ACC112 (cell line): Measurements from ENCODE around the gene ADH1B.
"Not testable (repeated sequence)": the region's sequence is repeated elsewhere in the genome, so short reads cannot be mapped to it uniquely, and the experiment has no call there.

Experiments used
- H2AFZ ChIP-seq: fragments of 200-600 bp; sonication (generic); one replicate; pipeline ENCODE4 v1.6.0; 2017; ENCODE audit warnings: antibody characterized with exemption, low read length; ENCODE audit not compliant: unreplicated experiment
- H3K27ac ChIP-seq: fragments of 200-600 bp; sonication (generic); 2 replicates; pipeline ENCODE4 v1.5.1; 2014; ENCODE audit warnings: low read depth, mild to moderate bottlenecking, antibody characterized with exemption, low read length, moderate library complexity
- H3K27me3 ChIP-seq: fragments of 200-600 bp; sonication (generic); 2 replicates; pipeline ENCODE4 v1.6.1; 2014; ENCODE audit warnings: mild to moderate bottlenecking, antibody characterized with exemption, low read length, moderate library complexity, mixed read lengths; ENCODE audit not compliant: insufficient read depth
- H3K36me3 ChIP-seq: fragments of 200-600 bp; sonication (generic); 2 replicates; pipeline ENCODE4 v1.6.1; 2016; ENCODE audit warnings: mild to moderate bottlenecking, antibody characterized with exemption, low read length, moderate library complexity, mixed read lengths; ENCODE audit not compliant: insufficient read depth
- H3K4me1 ChIP-seq: fragments of 200-600 bp; sonication (generic); one replicate; pipeline ENCODE4 v1.6.1; 2016; ENCODE audit warnings: low read length, mixed read lengths; ENCODE audit not compliant: insufficient read depth, unreplicated experiment, control insufficient read depth
- H3K4me3 ChIP-seq: fragments of 200-600 bp; sonication (generic); 2 replicates; pipeline ENCODE4 v1.5.1; 2014; ENCODE audit warnings: mild to moderate bottlenecking, low read depth, low read length
- H3K79me2 ChIP-seq: fragments of 200-600 bp; sonication (generic); one replicate; pipeline ENCODE4 v1.6.0; 2016; ENCODE audit warnings: low read length; ENCODE audit not compliant: control insufficient read depth, unreplicated experiment, insufficient read depth

The ADH1B gene

DNA sequence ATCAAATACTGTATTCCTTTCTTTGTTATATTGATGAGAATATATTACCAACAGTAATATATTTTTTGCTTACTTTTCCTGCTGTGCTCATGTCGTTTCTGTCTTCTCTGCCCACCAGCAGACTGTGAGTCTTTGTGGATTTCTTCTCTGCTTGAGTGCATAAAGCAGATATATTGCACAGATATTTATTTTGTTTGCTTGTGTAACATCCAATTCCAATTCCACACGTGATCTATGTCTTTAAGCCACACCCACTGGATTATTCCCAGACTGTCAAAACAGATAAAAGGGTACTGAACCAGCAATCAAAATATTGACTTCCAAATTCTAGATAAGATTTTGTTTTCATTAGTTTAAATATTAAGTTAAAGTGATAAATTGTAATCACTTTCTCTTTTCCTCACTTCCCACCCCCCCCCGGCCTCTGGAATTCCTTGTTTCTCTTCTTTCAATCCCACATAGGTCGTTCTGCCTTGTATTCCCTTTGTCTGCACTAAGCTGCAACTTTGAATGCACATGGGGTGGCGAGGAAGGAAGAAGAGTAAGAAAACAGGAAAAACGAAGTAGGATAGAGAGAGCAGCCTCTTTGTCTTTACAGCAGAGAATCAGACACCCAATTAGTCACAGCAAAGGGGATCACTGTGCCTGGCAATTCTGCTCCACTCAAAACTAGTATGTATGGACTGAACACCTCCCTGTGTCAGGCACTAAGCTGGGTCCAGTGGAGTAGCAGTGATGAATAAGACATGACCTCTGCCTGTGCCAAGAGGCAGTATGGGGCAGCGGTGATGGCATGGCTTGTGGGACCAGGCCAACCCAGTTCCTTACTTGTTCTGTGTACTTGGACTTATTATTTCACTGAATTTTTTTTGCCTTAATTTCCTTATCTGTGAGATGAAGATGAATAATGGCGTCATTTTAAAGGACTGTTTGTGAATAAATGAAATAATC lies at the start of gene ADH1B:
ADH1B (minus strand) TSS at position 161 of the 951 bp plus-strand sequence; CDS start at position 91, 70 bp downstream.
- Histone ChIP-seq H3K27me3 (no peaks in the 10 kb centered on the region), H2AFZ (no peak within 1 kb of the TSS), H3K4me3 (no peak within 1 kb of the TSS), H3K79me2 (no peaks in the 10 kb centered on the region), H3K36me3 (no peaks in the 10 kb centered on the region), H3K4me1 (no peaks in the 10 kb centered on the region), H3K27ac (no peak within 1 kb of the TSS)

DNA sequence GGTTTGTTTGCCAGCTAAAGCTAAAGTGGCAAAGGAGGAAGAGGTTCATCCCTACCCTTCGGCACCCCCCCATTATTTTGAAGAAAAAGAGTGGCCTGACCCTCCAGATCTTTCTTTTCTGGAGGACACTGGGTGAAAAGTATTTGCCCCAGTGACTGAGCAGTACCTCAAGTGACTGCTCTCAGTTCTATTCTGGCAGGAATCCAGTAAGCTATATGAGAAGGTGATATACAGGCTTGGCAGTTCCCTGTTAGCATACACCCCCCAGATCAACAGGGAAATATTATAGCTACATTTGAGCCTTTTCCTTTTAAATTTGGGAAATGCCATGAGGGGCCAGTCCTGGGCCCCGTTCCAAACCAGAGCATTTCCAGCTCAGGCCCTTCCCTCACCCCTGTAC lies 46.6 kb upstream of the ADH1B start:
- H3K36me3 ChIP-seq, H3K27ac ChIP-seq: not testable (repeated sequence)

GRCh38 chr4:99366491-99366890 lies 45.3 kb upstream of the ADH1B start:
- H3K79me2 ChIP-seq, result no peaks in the 10 kb centered on the region
- no peak overlapping the region for H3K27ac ChIP-seq
- H3K27me3 ChIP-seq, result no peaks in the 10 kb centered on the region
- no peak overlapping the region for H2AFZ ChIP-seq
- no peaks in the 10 kb centered on the region for H3K4me1 ChIP-seq
- H3K4me3 ChIP-seq, result no peak overlapping the region
- no peaks in the 10 kb centered on the region for H3K36me3 ChIP-seq

More for the DNA sequence above, 46.6 kb upstream of the ADH1B start:
- H3K4me3 ChIP-seq, H3K79me2 ChIP-seq, H2AFZ ChIP-seq, H3K4me1 ChIP-seq, H3K27me3 ChIP-seq: not testable (repeated sequence)

- Histone ChIP-seq H3K27ac (no peak overlapping the region), H3K4me1 (no peaks in the 10 kb centered on the region), H3K79me2 (no peaks in the 10 kb centered on the region), H3K27me3 (no peaks in the 10 kb centered on the region), H3K4me3 (no peak overlapping the region), H2AFZ (no peak overlapping the region), H3K36me3 (no peaks in the 10 kb centered on the region)
Observed at GRCh38 chr4:99362768-99363167, 41.6 kb upstream of the ADH1B start.

DNA sequence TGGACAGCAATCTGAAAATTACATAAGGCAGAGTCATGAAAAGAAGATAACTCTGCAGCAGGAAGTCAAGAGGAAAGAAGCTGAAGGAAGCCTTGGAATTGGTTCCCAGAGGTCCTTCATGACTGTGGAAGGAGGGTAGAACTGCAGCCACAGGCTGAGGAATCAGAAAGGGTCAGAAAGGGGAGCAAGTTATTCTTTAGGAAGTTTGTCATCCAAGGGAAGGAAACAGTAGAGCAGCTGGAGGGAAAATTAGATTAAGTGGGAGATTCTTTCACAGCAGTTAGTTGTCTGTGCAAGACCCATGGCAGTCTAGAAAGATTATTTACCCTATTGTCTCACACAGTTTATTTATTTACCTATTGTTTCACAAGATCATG lies 40.7 kb upstream of the ADH1B start:
- Histone ChIP-seq H3K27ac (no peak overlapping the region), H3K79me2 (no peaks in the 10 kb centered on the region), H2AFZ (no peak overlapping the region)

DNA sequence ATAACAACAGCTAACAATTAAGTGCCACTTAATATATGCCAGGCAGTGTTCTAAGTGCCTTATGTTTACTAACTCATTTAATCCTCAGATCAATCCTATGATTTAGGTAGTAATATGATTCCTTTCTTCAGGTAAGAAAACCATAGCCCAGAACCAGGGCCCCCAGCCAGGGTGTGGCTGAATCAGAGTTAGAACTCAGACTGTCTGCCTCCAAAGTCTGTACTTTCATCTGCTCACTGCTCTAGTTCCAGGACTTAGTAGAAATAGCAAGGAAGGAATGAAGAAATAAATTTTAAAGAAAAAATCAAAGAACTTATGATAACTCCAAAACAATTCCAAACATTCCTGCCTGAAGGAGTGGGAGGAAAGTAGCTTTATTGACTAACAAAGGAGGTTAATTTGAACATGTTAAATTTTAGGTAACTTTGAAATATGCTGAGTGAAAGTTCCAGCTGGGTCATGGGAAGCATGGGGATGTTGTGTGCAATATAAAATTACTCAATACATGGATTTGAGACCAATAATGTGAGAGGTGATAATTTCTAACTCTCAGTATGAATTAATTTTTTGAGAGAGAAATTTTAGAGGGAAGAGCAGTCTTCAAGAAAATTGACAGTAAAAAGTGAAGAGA lies 40.2 kb upstream of the ADH1B start:
- H3K79me2 ChIP-seq, result no peaks in the 10 kb centered on the region
- no peaks in the 10 kb centered on the region for H3K4me1 ChIP-seq
- H3K27me3 ChIP-seq, result no peaks in the 10 kb centered on the region
- no peak overlapping the region for H3K4me3 ChIP-seq
- no peak overlapping the region for H3K27ac ChIP-seq
- no peaks in the 10 kb centered on the region for H3K36me3 ChIP-seq
- H2AFZ ChIP-seq, result no peak overlapping the region

More for the DNA sequence above, 40.7 kb upstream of the ADH1B start:
- Histone ChIP-seq H3K36me3 (no peaks in the 10 kb centered on the region), H3K4me3 (no peak overlapping the region), H3K4me1 (no peaks in the 10 kb centered on the region), H3K27me3 (no peaks in the 10 kb centered on the region)

- Histone ChIP-seq H3K27me3 (no peaks in the 10 kb centered on the region), H3K4me3 (no peak overlapping the region), H3K27ac (no peak overlapping the region), H2AFZ (no peak overlapping the region), H3K36me3 (no peaks in the 10 kb centered on the region), H3K4me1 (no peaks in the 10 kb centered on the region), H3K79me2 (no peaks in the 10 kb centered on the region)
Observed at GRCh38 chr4:99359480-99360204, 38.4 kb upstream of the ADH1B start.

DNA sequence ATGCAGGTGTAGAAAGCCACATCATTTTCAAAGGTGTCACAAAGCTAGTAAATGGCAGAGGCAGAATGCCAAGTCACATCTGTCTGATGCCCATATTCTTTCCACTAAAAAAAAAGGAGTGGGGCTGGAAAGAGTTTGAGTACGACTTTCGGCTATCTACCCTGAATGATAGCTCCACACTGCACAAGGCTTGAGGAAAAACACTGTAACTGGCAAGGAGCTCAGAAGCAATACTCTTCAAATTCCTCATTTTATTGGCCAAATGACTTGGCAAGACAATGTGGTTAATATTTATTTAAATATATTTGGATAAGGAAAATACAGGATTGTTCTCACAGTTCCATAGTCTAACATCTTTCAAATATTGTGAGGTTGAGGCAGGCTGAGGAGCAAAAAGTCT lies 36.7 kb upstream of the ADH1B start:
- Histone ChIP-seq H3K27me3 (no peaks in the 10 kb centered on the region), H3K4me1 (no peaks in the 10 kb centered on the region), H3K4me3 (no peak overlapping the region), H3K79me2 (no peaks in the 10 kb centered on the region), H2AFZ (no peak overlapping the region), H3K27ac (no peak overlapping the region), H3K36me3 (no peaks in the 10 kb centered on the region)

- Histone ChIP-seq H2AFZ (no peak overlapping the region), H3K36me3 (no peaks in the 10 kb centered on the region), H3K27me3 (no peaks in the 10 kb centered on the region)
Observed at GRCh38 chr4:99356992-99357391, 35.8 kb upstream of the ADH1B start.

GRCh38 chr4:99356149-99356548 lies 34.9 kb upstream of the ADH1B start:
- H2AFZ ChIP-seq, H3K4me1 ChIP-seq, H3K79me2 ChIP-seq, H3K36me3 ChIP-seq, H3K27ac ChIP-seq, H3K4me3 ChIP-seq, H3K27me3 ChIP-seq: not testable (repeated sequence)

More at GRCh38 chr4:99356992-99357391, 35.8 kb upstream of the ADH1B start:
- Histone ChIP-seq H3K79me2 (no peaks in the 10 kb centered on the region), H3K4me3 (no peak overlapping the region), H3K4me1 (no peaks in the 10 kb centered on the region), H3K27ac (no peak overlapping the region)
